ENCODE data around the gene SIPA1L3.

SIPA1L3 gene

DNA sequence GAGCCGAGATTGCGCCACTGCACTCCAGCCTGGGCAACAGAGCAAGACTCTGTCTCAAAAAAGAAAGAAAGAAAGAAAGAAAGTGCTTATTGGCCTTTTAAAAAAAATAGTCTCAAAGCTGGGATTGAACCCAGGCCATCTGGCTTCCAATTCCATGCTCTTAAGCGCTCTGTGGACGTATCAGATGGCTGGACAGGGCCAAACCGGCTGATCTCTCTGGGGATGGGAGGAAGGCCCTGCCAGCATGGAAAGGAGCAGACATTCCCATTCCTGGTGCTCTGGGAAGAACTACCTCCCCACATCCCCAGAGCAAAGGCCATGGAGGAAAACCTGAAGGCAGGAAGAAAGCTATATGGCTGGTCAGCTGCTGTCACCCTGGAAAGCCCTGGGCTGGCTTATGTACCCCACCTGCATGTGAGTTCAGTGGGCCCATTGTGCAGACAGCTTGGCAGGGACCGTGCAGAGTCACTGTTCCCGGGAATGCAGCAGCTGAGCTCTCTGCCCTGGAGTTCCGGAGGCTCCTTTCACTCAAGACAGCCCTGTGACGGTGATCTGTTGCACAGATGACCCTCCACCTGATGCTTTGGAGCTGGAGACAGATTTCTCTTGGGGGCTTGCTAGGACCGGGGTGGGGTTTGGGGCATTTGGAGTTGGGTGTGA, 84.3 kb downstream of the SIPA1L3 start:
- H3K4me3 ChIP-seq (ENCODE audit: control insufficient read depth, low read depth, low read length): no peak overlapping the region
- TF ChIP-seq, protein P1, sequence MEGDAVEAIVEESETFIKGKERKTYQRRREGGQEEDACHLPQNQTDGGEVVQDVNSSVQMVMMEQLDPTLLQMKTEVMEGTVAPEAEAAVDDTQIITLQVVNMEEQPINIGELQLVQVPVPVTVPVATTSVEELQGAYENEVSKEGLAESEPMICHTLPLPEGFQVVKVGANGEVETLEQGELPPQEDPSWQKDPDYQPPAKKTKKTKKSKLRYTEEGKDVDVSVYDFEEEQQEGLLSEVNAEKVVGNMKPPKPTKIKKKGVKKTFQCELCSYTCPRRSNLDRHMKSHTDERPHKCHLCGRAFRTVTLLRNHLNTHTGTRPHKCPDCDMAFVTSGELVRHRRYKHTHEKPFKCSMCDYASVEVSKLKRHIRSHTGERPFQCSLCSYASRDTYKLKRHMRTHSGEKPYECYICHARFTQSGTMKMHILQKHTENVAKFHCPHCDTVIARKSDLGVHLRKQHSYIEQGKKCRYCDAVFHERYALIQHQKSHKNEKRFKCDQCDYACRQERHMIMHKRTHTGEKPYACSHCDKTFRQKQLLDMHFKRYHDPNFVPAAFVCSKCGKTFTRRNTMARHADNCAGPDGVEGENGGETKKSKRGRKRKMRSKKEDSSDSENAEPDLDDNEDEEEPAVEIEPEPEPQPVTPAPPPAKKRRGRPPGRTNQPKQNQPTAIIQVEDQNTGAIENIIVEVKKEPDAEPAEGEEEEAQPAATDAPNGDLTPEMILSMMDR (conservative IDR thresholded peaks at IDR 0.05; ENCODE audit: control insufficient read depth, insufficient read depth, low read depth, low read length): no peak
- no peak for DNase-seq (ENCODE audit: low read depth)

DNA sequence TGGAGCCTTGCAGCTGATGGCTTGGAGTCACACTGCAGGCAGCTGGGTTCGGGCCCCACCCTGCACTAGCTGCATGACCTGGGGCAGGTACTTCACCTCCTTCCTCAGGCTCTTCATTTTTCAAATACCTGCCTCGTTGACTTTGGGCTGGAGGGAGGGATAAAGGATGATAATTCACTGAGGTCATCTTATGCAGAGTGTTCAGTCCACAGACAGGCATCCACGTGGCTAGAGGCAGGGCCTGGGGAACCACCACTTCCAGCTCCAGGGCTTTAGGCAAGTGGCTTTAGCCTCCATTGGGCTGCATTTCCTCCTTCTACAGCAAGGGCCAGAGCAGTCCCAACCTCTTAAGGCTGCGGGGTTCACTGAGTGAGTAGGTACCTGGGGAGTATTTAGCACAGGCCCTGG, 84.8 kb downstream of the SIPA1L3 start:
- no peak for DNase-seq (ENCODE audit: low read depth)

DNA sequence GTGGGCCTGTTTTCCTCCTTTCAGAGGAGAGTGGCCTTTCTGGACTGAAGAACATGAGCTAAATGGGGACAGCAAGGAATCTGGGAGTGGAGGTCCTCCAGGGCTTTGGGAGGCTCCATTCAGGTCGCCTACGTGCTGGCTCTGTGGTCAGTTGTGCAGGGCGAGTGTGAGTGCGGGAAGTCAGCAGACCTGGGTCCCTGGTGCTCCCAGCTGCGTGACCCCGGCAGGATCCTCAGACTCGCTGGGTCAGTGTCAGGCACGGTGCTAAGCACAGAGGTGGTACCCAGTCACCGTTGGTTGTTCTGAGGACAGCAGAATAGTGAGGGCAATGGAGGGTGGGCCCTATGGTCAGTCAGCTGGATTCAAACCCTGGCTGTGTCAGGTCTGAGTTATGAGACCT, 85.8 kb downstream of the SIPA1L3 start:
- H3K4me3 ChIP-seq (ENCODE audit: control insufficient read depth, low read depth, low read length): no peak overlapping the region
- TF ChIP-seq, protein P1 (conservative IDR thresholded peaks at IDR 0.05; ENCODE audit: control insufficient read depth, insufficient read depth, low read depth, low read length): no peak
- no peak for DNase-seq (ENCODE audit: low read depth)

More for the DNA sequence above, 84.8 kb downstream of the SIPA1L3 start:
- H3K4me3 ChIP-seq (ENCODE audit: control insufficient read depth, low read depth, low read length): no peak overlapping the region
- TF ChIP-seq, protein P1 (conservative IDR thresholded peaks at IDR 0.05; ENCODE audit: control insufficient read depth, insufficient read depth, low read depth, low read length): no peak

DNA sequence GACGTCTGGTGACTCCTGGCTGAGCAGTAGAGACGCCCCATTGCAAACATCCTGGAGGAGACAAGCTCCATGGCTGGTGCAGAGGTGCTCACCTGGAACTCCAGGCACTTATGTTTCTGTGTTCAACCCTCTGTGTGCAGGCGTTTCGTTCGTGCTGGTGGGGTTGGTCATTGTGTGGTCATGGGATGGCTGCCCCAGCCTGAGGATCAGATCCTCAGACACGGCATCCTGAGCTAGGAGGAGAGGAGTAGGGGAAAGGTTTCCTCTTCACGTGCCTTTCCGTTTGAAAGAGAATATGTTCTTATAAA, 87.8 kb downstream of the SIPA1L3 start:
- TF ChIP-seq, protein P1 (conservative IDR thresholded peaks at IDR 0.05; ENCODE audit: control insufficient read depth, insufficient read depth, low read depth, low read length): no peak
- DNase-seq (ENCODE audit: low read depth): no peak

DNA sequence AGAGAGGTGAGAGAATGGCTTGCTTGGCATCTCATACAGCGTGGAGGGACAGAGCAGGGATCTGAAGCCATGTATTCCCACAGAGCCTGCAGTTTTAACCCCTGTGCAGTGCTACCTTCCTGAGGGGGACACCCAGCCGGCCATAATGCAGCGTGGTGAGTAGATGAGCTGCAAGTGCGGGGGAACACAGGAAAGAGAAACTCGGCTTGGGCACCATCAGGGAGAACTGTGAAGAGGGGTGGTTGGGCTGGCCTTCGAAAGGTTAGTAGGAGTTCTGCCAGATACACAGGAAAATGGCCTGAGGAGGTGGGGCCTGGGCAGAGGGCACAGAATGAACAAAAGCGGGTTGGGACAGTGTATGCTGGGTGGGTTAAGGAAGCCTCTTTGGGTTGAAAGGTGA, 88.3 kb downstream of the SIPA1L3 start:
- no peak for DNase-seq (ENCODE audit: low read depth)

More for the DNA sequence above, 87.8 kb downstream of the SIPA1L3 start:
- H3K4me3 ChIP-seq (ENCODE audit: control insufficient read depth, low read depth, low read length): no peak overlapping the region

DNA sequence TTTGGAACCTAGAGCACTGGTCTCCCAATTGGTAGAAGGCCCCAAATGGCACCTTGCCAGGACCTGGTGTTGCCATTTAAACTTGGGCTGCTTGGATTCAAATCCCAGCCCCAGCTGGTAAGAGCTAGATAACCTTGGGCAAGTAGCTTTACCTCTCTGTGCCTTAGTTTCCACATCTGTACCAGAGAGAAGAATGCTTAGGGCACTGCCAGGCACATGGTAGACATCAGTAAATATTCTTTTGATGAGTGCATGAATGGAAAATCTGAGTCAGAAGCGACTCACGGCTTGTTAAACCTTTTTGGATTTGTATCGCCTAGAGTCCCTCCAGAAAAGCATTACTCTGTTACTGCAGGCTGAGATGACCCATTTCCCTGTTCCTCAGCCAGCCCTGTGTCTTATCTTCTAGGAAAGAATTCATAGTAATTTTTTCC, 90.9 kb downstream of the SIPA1L3 start:
- TF ChIP-seq, protein P1 (conservative IDR thresholded peaks at IDR 0.05; ENCODE audit: control insufficient read depth, insufficient read depth, low read depth, low read length): no peak
- no peak overlapping the region for H3K4me3 ChIP-seq (ENCODE audit: control insufficient read depth, low read depth, low read length)
- peak; percentile 97 for DNase-seq (ENCODE audit: low read depth)

More for the DNA sequence above, 88.3 kb downstream of the SIPA1L3 start:
- TF ChIP-seq, protein P1 (conservative IDR thresholded peaks at IDR 0.05; ENCODE audit: control insufficient read depth, insufficient read depth, low read depth, low read length): no peak
- H3K4me3 ChIP-seq (ENCODE audit: control insufficient read depth, low read depth, low read length): no peak overlapping the region

Measured in fibroblast of mammary gland (primary cell).